NCI-H2227 (cell line): ENCODE results near the gene C1GALT1.
A peak's percentile ranks its signal among the peaks of the same experiment; 100 is the strongest.
"Not testable (repeated sequence)": the region's sequence is repeated elsewhere in the genome, so short reads cannot be mapped to it uniquely, and the experiment has no call there.

Experiments
- DNase-seq: peaks from one replicate; lab custom pipeline; 2025; ENCODE audit not compliant: unreplicated experiment; lab: John Stamatoyannopoulos, UW

The C1GALT1 gene

GRCh38 chr7:7182156-7183060 is at the start of gene C1GALT1:
Gene C1GALT1, plus strand, starts transcription at chr7:7182544. Its CDS starts 51,776 bp downstream, at chr7:7234320.
- peak; percentile 96 for DNase-seq

GRCh38 chr7:7134046-7134445 is 48.3 kb upstream of the C1GALT1 start:
- DNase-seq: no peak

GRCh38 chr7:7135074-7135473 is 47.3 kb upstream of the C1GALT1 start:
- DNase-seq: no peak

GRCh38 chr7:7135924-7136323 is 46.4 kb upstream of the C1GALT1 start:
- not testable (repeated sequence) for DNase-seq

- DNase-seq: no peak
Observed at GRCh38 chr7:7136466-7137381, 45.6 kb upstream of the C1GALT1 start.

- DNase-seq: no peak
Observed at GRCh38 chr7:7138897-7139296, 43.4 kb upstream of the C1GALT1 start.

- not testable (repeated sequence) for DNase-seq
Observed at GRCh38 chr7:7143404-7143803, 38.9 kb upstream of the C1GALT1 start.

- not testable (repeated sequence) for DNase-seq
Observed at GRCh38 chr7:7145151-7145550, 37.2 kb upstream of the C1GALT1 start.

- no peak for DNase-seq
Observed at GRCh38 chr7:7146837-7147236, 35.5 kb upstream of the C1GALT1 start.

- no peak for DNase-seq
Observed at GRCh38 chr7:7148798-7149481, 33.4 kb upstream of the C1GALT1 start.

GRCh38 chr7:7151285-7151684 is 31.1 kb upstream of the C1GALT1 start:
- DNase-seq: no peak

GRCh38 chr7:7151865-7152264 is 30.5 kb upstream of the C1GALT1 start:
- DNase-seq: no peak

GRCh38 chr7:7152315-7152714 is 30.0 kb upstream of the C1GALT1 start:
- no peak for DNase-seq

GRCh38 chr7:7154355-7154754 is 28.0 kb upstream of the C1GALT1 start:
- DNase-seq: not testable (repeated sequence)

- no peak for DNase-seq
Observed at GRCh38 chr7:7156663-7157062, 25.7 kb upstream of the C1GALT1 start.

- DNase-seq: no peak
Observed at GRCh38 chr7:7157177-7157886, 25.0 kb upstream of the C1GALT1 start.

GRCh38 chr7:7157887-7158271 is 24.5 kb upstream of the C1GALT1 start:
- DNase-seq: no peak

- DNase-seq: peak; percentile 50
Observed at GRCh38 chr7:7159063-7159658, 23.2 kb upstream of the C1GALT1 start.

GRCh38 chr7:7164591-7164990 is 17.8 kb upstream of the C1GALT1 start:
- no peak for DNase-seq

GRCh38 chr7:7165372-7165771 is 17.0 kb upstream of the C1GALT1 start:
- DNase-seq: no peak
